ENCODE results near the gene MOB3B.

MOB3B gene

DNA sequence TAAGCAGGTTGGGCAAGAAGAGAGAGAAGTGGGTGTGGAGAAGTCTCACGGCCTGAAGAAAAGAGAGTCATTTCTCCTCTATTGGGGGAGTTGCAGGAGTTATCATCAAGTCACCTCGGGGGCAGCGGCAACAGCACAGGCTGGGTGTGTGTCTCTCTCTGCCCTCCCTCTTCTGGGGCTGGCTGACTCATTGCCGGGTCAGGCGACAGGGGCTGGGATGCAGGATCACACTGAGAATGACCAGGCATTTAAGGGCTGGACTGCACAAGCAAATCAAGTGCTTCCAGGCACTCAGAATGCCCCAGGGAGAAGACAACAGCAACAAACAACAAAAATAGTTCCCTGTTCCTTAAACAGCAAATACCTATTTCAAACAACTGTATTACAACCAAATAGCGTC lies 226.4 kb downstream of the MOB3B start:
- in situ Hi-C loops (cut with HindIII; ENCODE audit: low sequenced_read_pairs) = no loop called here

DNA sequence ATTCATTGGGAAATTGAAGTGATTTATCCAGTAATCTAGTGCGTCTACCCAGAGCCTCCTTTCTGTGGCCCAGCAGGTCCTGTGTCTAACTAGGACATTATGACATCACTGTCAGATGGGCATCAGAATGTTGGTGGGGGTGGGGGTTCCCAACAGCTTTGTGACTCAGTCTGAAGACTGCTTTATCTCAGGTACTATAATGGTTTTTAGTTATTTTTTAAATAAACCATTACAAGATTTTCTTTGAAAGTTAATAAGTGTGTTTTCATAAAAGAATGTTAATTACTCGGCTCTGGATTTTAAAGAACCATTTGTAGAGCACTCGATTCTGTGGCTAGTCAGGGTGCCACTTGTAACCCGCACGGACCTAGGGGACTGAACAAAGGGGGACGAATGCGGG lies 232.6 kb downstream of the MOB3B start, which contains the start of gene EQTN:
TSS of gene EQTN (minus strand) at position 101 of the 400 bp plus-strand sequence. CDS start at position 6, 95 bp downstream.
- in situ Hi-C loops (cut with HindIII; ENCODE audit: low sequenced_read_pairs) = loop anchor here (25.0 kb wide), 1 partner anchor 260 kb away; no protein-coding TSS in a partner anchor

DNA sequence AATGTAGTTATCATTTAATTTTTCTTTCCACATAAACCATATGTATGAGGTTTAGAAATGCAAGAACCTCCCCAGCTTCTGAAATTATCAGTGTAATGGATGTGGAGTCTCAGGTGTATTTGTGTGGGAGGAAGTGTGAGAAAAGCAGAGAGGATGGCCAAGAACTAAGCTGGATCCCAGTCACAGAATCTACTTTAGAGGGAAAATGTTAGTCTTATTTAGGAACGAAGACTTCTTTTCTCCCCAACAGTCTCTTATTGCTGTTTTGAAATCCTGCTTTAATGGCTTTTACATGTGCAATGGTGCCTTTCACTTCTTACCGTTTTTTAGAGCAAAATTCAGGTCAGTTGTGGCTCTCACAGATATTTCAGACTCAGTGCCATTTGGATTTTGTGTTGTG lies 235.6 kb downstream of the MOB3B start:
- in situ Hi-C loops (cut with HindIII; ENCODE audit: low sequenced_read_pairs) = loop anchor here (25.0 kb wide), 1 partner anchor 257 kb away; no protein-coding TSS in a partner anchor

DNA sequence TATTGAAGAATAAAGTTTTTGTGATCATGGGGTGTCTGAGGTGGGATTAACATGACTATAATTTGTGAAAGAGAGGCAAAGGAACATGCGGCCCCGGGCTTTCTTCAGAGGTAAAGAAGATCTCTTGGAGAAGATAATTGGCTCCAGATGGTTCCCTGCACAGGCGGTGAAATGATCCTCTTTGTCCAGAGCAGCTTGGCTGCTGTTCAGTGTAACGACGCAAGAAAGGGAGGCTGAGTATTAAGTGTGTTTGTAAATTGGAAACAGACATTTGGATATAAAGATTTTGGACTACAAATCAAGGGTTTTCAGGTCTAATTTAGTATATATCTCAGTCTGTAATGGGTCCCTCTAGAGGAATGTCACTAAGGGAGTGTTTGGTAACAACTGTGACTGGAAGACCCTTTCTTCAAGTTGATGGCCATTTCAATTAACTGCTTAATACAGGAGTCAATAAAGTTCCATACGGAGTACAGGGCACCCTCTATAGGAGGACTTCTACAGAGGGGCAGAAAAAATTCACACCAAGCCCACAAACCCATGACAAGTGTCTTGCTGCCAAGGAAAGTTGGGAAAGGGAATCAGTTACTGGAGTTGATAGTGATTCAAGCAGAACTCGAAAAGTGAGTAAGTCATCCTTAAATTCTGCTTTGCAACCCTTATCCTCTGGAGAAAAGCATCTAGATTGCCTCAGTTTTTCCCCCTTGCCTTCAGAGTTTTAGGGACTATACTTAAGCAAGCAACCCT lies 236.8 kb downstream of the MOB3B start:
- in situ Hi-C loops (cut with HindIII; ENCODE audit: low sequenced_read_pairs) = loop anchor here (25.0 kb wide), 1 partner anchor 256 kb away; no protein-coding TSS in a partner anchor

DNA sequence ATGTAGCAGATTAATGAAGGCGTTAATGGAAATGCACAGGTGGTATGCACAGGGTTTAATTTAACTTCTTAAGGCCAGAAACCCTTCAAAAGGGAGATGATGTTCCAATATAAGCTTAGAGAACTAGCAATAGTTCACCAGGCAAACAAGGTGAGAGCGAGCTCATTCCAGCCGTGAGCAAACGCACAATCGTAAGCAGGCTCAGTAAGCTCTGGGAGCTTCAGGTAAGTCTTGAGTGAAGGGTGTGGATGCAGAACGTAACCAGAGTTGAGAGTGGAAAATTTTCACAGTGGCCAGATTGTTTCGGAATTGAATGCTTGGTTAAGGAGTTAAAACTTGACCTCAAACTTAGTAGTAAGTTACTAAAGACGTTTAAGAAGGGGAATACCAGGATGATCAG lies 238.3 kb downstream of the MOB3B start:
- in situ Hi-C loops (cut with HindIII; ENCODE audit: low sequenced_read_pairs) = loop anchor here (25.0 kb wide), 1 partner anchor 254 kb away; no protein-coding TSS in a partner anchor

DNA sequence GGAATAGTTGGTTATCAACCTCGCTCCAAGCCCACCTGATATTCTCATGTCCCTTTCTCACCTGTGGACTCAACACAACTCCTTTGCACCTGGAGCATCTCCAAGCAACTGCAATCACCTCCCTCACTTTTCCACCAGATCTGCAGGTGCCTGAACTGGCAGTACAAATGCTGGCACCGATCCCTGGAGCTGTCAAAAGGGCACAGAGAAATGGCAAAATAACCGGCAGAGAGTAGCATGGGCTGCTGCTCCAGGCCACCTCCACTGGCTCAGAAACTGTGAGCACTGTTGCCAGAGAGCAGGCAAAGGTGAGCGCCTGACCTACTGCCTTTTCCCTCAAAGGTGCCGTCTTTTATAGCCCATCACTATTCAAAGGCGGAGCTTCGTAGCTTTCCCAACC lies 247.3 kb downstream of the MOB3B start:
- in situ Hi-C loops (cut with HindIII; ENCODE audit: low sequenced_read_pairs) = loop anchor here (25.0 kb wide), 1 partner anchor 245 kb away; no protein-coding TSS in a partner anchor

DNA sequence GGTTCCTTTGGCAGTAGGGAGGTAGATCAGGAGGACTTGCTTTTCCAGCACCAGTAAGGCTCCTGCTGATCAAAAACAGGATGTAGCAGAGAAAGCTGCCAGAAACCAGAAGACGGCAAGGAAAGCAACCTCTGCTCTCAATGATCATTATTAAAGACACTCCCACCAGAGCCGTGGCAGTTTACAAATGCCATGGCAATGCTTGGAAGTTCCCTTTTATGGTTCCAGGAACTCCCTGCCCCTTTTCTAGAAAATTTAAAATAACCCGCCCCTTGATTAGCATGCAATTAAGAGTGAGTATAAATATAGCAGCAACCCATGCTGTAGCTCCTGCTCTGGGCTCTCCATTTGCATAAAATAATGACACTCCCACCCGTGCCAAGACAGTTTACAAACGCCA lies 248.8 kb downstream of the MOB3B start:
- in situ Hi-C loops (cut with HindIII; ENCODE audit: low sequenced_read_pairs) = loop anchor here (25.0 kb wide), 1 partner anchor 244 kb away; no protein-coding TSS in a partner anchor

DNA sequence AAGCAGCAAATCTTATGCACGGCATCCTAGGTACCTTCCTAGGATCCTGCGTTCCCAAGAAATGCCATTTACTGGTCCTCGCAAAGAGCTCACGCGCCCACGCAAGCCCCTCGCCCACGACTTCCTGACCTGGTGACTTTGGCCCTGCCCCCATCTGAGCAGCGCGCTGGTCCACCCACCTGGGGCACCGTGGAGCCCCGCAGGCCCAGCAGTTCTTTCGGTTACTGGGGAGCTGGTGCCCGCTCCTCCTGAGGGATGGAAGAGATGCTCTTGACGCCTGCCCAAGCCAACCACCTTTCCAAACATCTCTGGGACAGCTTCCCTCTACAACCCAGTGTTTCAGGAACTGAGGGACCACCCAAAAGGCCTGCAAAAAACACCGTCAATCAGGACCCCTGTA lies 249.4 kb downstream of the MOB3B start:
- in situ Hi-C loops (cut with HindIII; ENCODE audit: low sequenced_read_pairs) = loop anchor here (25.0 kb wide), 1 partner anchor 243 kb away; no protein-coding TSS in a partner anchor

DNA sequence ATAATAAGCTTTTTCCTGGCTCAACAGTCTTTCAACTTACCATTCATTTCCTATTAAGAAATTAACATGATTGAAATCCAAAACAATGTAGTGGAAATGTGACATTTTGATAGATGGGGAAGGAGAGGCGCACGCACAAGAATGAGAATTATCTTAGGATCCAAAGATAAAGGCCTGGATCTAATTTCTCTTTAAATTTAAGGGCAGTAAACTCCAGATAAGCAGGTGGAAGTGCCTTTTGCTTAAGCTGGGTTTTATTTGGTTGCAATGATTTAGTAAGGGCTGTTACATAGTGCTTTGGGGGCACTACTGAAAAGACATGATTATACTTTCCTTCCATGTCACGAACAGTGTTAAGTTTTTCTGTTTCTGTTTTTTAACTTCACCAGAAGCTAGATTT lies 250.0 kb downstream of the MOB3B start:
- in situ Hi-C loops (cut with HindIII; ENCODE audit: low sequenced_read_pairs) = loop anchor here (25.0 kb wide), 1 partner anchor 242 kb away; no protein-coding TSS in a partner anchor

DNA sequence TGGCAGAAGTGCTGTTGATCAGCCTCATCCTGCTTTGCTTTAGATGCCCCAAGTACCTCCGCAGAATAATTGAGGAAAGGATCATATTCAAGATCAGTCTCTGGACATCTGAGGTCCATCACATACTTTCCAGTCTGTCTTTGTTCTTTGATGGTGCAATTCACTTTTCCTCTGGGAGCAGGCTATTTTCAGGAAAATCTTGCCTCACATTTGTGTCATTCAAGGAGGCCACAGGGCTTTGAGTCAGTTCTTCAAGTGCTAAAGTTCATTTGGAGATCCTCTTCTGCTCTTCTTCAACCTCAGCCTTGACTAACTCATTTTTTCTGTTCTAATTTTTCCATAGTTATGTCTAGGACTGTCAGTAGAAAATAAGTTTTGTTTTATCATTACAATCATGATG lies 251.2 kb downstream of the MOB3B start:
- in situ Hi-C loops (cut with HindIII; ENCODE audit: low sequenced_read_pairs) = loop anchor here (25.0 kb wide), 1 partner anchor 241 kb away; no protein-coding TSS in a partner anchor

DNA sequence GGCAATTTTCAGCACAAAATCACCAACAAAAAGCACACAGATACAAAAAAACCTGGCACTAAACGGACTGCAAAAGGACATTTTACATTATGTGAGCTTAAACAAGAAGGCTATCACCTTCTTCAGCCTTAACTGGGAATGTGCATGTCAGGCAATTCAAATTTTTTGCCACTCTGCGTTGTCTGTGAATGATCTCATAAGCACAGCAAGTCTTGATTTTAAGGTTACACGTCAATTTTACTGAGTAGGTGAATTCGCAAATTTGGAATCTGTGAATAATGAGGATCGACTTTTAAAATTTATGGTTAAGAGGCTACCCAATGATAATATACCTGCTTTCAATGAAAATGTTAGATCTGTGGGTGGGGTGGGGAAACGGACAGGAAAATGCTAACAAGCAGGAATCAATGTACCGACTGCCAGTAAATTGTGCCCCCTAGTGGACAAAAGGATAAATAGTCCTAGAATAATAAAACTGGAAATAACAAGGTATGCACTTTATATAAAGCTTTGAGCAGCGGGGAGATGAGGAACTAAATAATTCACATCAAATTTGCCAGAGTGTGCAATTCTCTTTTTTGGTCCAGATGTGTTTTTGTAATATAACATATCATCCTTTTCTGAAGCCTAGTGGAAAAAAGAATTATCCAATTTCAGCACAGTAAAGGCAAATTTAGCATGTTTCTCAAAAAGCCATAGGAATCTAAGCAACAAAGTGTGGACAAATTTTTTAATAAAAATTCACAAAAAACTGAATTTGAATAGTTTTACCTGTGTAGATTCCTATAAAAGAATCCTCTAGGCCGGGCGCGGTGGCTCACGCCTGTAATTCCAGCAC lies 253.2 kb downstream of the MOB3B start:
- in situ Hi-C loops (cut with HindIII; ENCODE audit: low sequenced_read_pairs) = loop anchor here (25.0 kb wide), 1 partner anchor 239 kb away; no protein-coding TSS in a partner anchor

Measured in DLD1 (cell line).